Neural progenitor cell (in vitro differentiated cells): ENCODE measurements around the gene SIL1. TPM values are rescaled to one million over a fixed set of nuclear protein-coding genes. Genes with fewer than 3 reads are reported as not detected.

Source experiments
- DNase-seq: peaks from one replicate; pipeline ENCODE4 v3.0.0-alpha.2; 2016; ENCODE audit warnings: low spot score
- H2AFZ ChIP-seq: fragments of 200-600 bp; sonication (generic); replicated peaks from 2 replicates; pipeline ENCODE4 v1.6.1; 2016; ENCODE audit warnings: antibody characterized with exemption
- H3F3A ChIP-seq: fragments of 200-600 bp; sonication (generic); 2 replicates; pipeline ENCODE4 v1.6.1; 2016; ENCODE audit warnings: antibody characterized with exemption, low read depth
- H3K27ac ChIP-seq: fragments of 200-600 bp; sonication (generic); 2 replicates; pipeline ENCODE4 v1.5.1; 2016; ENCODE audit warnings: mild to moderate bottlenecking
- H3K27me3 ChIP-seq: fragments of 200-600 bp; sonication (generic); 2 replicates; pipeline ENCODE4 v1.6.1; 2016; ENCODE audit warnings: mild to moderate bottlenecking, moderate library complexity
- H3K36me3 ChIP-seq: fragments of 200-600 bp; sonication (generic); 2 replicates; pipeline ENCODE4 v1.5.1; 2016
- H3K4me1 ChIP-seq: fragments of 200-600 bp; sonication (generic); 2 replicates; pipeline ENCODE4 v1.6.1; 2016; ENCODE audit warnings: mixed run types
- H3K4me2 ChIP-seq: fragments of 200-600 bp; sonication (generic); 2 replicates; pipeline ENCODE4 v1.6.1; 2016
- H3K4me3 ChIP-seq: fragments of 200-600 bp; sonication (generic); 2 replicates; pipeline ENCODE4 v1.5.1; 2016
- H3K79me2 ChIP-seq: fragments of 200-600 bp; sonication (generic); 2 replicates; pipeline ENCODE4 v1.6.1; 2016; ENCODE audit warnings: low read depth
- H3K9ac ChIP-seq: fragments of 200-600 bp; sonication (generic); 2 replicates; pipeline ENCODE4 v1.6.1; 2016
- H3K9me3 ChIP-seq: fragments of 200-600 bp; sonication (generic); 2 replicates; pipeline ENCODE4 v1.5.1; 2016; ENCODE audit warnings: low read depth
- H4K20me1 ChIP-seq: fragments of 200-600 bp; sonication (generic); 2 replicates; pipeline ENCODE4 v1.6.1; 2016; ENCODE audit warnings: low read depth
- H3K27ac Mint-ChIP-seq: 3 replicates; pipeline ENCODE4 v1.8.0; 2021; ENCODE audit warnings: mixed read lengths
- H3K27me3 Mint-ChIP-seq: 2 replicates; pipeline ENCODE4 v1.8.0; 2022; ENCODE audit warnings: low read depth, mild to moderate bottlenecking, inconsistent platforms, moderate library complexity, mixed read lengths; ENCODE audit not compliant: insufficient read depth
- H3K36me3 Mint-ChIP-seq: 3 replicates; pipeline ENCODE4 v1.8.0; 2021; ENCODE audit warnings: mixed read lengths
- H3K4me1 Mint-ChIP-seq: 3 replicates; pipeline ENCODE4 v1.8.0; 2021; ENCODE audit warnings: mixed read lengths
- H3K4me3 Mint-ChIP-seq: 3 replicates; pipeline ENCODE4 v1.8.0; 2021; ENCODE audit warnings: mild to moderate bottlenecking, moderate library complexity, mixed read lengths
- H3K9me3 Mint-ChIP-seq: 3 replicates; pipeline ENCODE4 v1.8.0; 2020; ENCODE audit warnings: mixed read lengths
- CTCF ChIP-seq: fragments of 200-600 bp; sonication (generic); IDR thresholded peaks from 2 replicates; pipeline ENCODE4 v1.5.1; 2017; ENCODE audit warnings: antibody characterized with exemption, mild to moderate bottlenecking
- EZH2 ChIP-seq: fragments of 200-600 bp; sonication (generic); IDR thresholded peaks from 2 replicates; pipeline ENCODE4 v1.6.1; 2017; ENCODE audit warnings: antibody characterized with exemption, mild to moderate bottlenecking, moderate library complexity
- EZH2phosphoT487 ChIP-seq: fragments of 200-600 bp; sonication (generic); IDR thresholded peaks from 2 replicates; pipeline ENCODE4 v1.6.1; 2017; ENCODE audit warnings: antibody characterized with exemption
- total RNA-seq: library from RNA; depleted of rRNA; stranded (reverse); fragments of >200 nt; gene quantifications from 2 replicates; pipeline ENCODE4 v1.2.3, GENCODE V29; 2015; ENCODE audit warnings: low replicate concordance

Gene SIL1
- total RNA-seq, 1 donor from 2014 or later = 5.5 TPM

DNA sequence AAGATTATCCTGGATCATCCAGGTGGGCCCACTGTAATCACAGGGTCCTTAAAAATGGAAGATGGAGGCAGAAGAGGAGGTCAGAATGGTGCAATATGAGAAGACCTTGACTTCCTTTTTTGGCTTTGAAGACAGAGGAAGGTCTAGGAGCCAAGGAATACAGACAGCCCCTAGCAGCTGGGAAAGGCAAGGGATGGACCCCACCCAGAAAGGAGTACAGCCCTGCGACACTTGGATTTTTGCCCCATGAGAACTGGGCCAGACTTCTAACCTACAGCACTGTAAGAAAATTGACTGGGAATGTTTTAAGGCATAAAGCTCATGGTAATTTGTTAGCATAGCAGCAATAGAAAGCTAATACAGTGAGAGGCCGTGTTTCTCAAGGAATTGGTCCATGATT lies 256.1 kb downstream of the SIL1 start:
- no peak overlapping the region for H3K4me2 ChIP-seq
- Mint-ChIP-seq H3K4me1 (peaks cover 44% of the 10 kb centered on the region), H3K9me3 (no peaks in the 10 kb centered on the region), H3K36me3 (peaks cover 17% of the 10 kb centered on the region), H3K27me3 (peaks cover 8% of the 10 kb centered on the region), H3K4me3 (no peak overlapping the region), H3K27ac (no peak overlapping the region)
- no peaks in the 10 kb centered on the region for H3K36me3 ChIP-seq
- H3K9me3 ChIP-seq = no peaks in the 10 kb centered on the region
- peaks cover 14% of the 10 kb centered on the region for H3F3A ChIP-seq
- DNase-seq = no peak
- H2AFZ ChIP-seq = no peak overlapping the region
- H3K27ac ChIP-seq = no peak overlapping the region
- no peaks in the 10 kb centered on the region for H3K79me2 ChIP-seq
- H3K4me1 ChIP-seq = peaks cover 44% of the 10 kb centered on the region
- TF ChIP-seq CTCF (no peak), EZH2phosphoT487 (no peak), EZH2 (no peak)
- no peak overlapping the region for H3K9ac ChIP-seq
- H3K4me3 ChIP-seq = no peak overlapping the region
- H4K20me1 ChIP-seq = no peaks in the 10 kb centered on the region
- no peaks in the 10 kb centered on the region for H3K27me3 ChIP-seq

- Histone ChIP-seq H3K4me3 (no peak overlapping the region), H3K9ac (no peak overlapping the region), H4K20me1 (no peaks in the 10 kb centered on the region), H3K79me2 (no peaks in the 10 kb centered on the region), H3F3A (no peaks in the 10 kb centered on the region), H3K4me2 (no peak overlapping the region), H2AFZ (no peak overlapping the region), H3K36me3 (no peaks in the 10 kb centered on the region), H3K27me3 (no peaks in the 10 kb centered on the region), H3K4me1 (peaks cover 15% of the 10 kb centered on the region), H3K9me3 (no peaks in the 10 kb centered on the region), H3K27ac (no peak overlapping the region)
- TF ChIP-seq EZH2phosphoT487 (no peak), EZH2 (no peak), CTCF (no peak)
- DNase-seq = no peak
- Mint-ChIP-seq H3K4me3 (no peak overlapping the region), H3K36me3 (peaks cover 32% of the 10 kb centered on the region), H3K27ac (peak overlapping the region; percentile 54), H3K9me3 (no peaks in the 10 kb centered on the region), H3K27me3 (peaks cover 10% of the 10 kb centered on the region), H3K4me1 (peaks cover 20% of the 10 kb centered on the region)
Observed at GRCh38 chr5:138938526-138938925, 259.6 kb downstream of the SIL1 start.

DNA sequence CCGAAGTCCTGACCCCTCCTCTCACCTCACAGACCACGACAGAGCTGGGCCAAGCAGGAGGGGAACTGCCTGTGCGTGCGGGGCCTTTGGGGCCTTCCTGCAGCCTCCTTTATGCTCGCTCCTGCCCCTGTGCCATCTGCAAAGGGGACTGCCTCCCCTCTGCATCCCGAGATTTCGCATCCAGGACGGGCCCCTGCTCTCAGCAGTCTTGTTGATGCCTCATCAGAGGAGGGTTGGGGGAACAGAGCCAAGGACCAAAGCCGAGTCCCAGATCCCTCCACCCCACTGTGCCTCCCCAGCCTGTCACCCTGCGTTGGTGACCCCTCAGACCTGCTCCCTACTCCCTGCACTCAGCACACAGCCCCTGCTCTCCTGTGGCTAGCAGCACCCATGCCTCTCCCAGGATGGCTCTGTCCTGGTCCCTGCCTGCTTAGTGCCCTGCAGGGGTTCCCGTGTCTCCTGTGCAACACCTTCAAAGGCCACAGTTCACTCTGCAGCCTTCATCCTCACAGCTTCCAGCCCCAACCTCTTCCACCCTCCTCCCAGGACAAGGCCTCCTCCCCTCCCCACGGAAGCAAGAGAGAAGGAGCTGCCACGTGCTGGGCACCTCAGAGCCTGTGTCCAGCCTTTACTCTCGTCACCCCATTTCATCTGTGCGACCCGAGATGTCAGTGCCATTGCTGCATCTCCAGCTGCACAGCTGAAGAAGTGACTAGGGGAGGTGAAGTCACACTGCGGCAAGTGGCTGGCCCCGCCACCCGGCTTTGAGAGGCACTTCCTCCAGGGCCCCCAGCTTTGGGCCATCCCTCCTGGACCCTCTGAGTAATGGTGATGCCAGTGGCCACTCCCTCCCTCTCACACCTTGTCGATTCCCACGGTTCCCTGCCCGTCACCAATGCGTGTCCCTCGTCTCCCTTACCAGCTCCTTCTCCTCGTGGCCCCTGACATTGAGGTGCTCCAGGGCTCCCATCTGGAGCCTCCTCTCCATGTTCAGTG lies 260.5 kb downstream of the SIL1 start:
- no peak overlapping the region for H3K4me3 ChIP-seq

More for the DNA sequence above, 260.5 kb downstream of the SIL1 start:
- TF ChIP-seq EZH2phosphoT487 (no peak), CTCF (no peak), EZH2 (no peak)
- no peak overlapping the region for H3K4me3 Mint-ChIP-seq
- no peaks in the 10 kb centered on the region for H4K20me1 ChIP-seq
- no peaks in the 10 kb centered on the region for H3K36me3 ChIP-seq
- H3K9ac ChIP-seq = no peak overlapping the region
- H3K36me3 Mint-ChIP-seq = peaks cover 36% of the 10 kb centered on the region
- peaks cover 7% of the 10 kb centered on the region for H3K4me1 ChIP-seq
- H3K4me2 ChIP-seq = no peak overlapping the region
- H3K9me3 ChIP-seq = no peaks in the 10 kb centered on the region
- peak overlapping the region; percentile 72 for H3K27ac Mint-ChIP-seq
- H3K79me2 ChIP-seq = no peaks in the 10 kb centered on the region
- H3K27ac ChIP-seq = no peak overlapping the region
- no peaks in the 10 kb centered on the region for H3K9me3 Mint-ChIP-seq
- H3K4me1 Mint-ChIP-seq = peaks cover 12% of the 10 kb centered on the region
- no peaks in the 10 kb centered on the region for H3F3A ChIP-seq
- no peaks in the 10 kb centered on the region for H3K27me3 ChIP-seq
- peaks cover 9% of the 10 kb centered on the region for H3K27me3 Mint-ChIP-seq
- no peak overlapping the region for H2AFZ ChIP-seq
- no peak for DNase-seq
